Body of pancreas (tissue), 4 donors: ENCODE data around the gene RASA4B. TPM values are rescaled to one million over a fixed set of nuclear protein-coding genes. Genes with fewer than 3 reads are reported as not detected.
"Not testable (repeated sequence)": the region's sequence is repeated elsewhere in the genome, so short reads cannot be mapped to it uniquely, and the experiment has no call there.

Experiments
- ATAC-seq: fragments of 150-250 bp; one replicate; pipeline ENCODE4 v1.9.1; 2016
- DNase-seq, 4 donors: peaks; one replicate each; pipeline ENCODE4 v3.0.0-alpha.2; 2019
- H3K27ac ChIP-seq, 4 donors: fragments of 200-600 bp; sonication (generic); 1 replicate in 3 of 4; 2 replicates in 1 of 4; pipeline versions ENCODE4 v1.5.1 to v1.6.1; 2016 to 2019; ENCODE audit warnings: mild to moderate bottlenecking in 1 of 4, mixed read lengths in 1 of 4, moderate library complexity in 1 of 4
- H3K27me3 ChIP-seq, 2 donors: fragments of 200-600 bp; sonication (generic); one replicate each; pipeline ENCODE4 v1.6.0; 2016; ENCODE audit warnings: mild to moderate bottlenecking in 1 of 2
- H3K36me3 ChIP-seq, 2 donors: fragments of 200-600 bp; sonication (generic); replicated peaks in 1 of 2; 2 replicates each; pipeline ENCODE4 v1.5.1; 2016; ENCODE audit warnings: low read depth in 2 of 2; ENCODE audit not compliant: insufficient read depth in 1 of 2
- H3K4me1 ChIP-seq: fragments of 200-600 bp; sonication (generic); one replicate; pipeline ENCODE4 v1.6.0; 2016
- H3K4me3 ChIP-seq, 2 donors: fragments of 200-600 bp; sonication (generic); 1 replicate in 1 of 2; 2 replicates in 1 of 2; pipeline ENCODE4 v1.5.1; 2016 to 2019
- H3K9me3 ChIP-seq, 3 donors: fragments of 200-600 bp; sonication (generic); 1 replicate in 2 of 3; 2 replicates in 1 of 3; pipeline ENCODE4 v1.5.1; 2016
- WGBS, 2 donors: methylation state at CpG; one replicate each; pipeline ENCODE4 v1.1.5; 2017; 5-methylcytosine and 5-hydroxymethylcytosine counted together
- intact Hi-C: fragments of 100-400 bp; cut with DNase I; formaldehyde crosslinking; loops from one replicate; pipeline ENCODE4 v1.15.1; 2023
- total RNA-seq, 2 donors: library from RNA; depleted of rRNA; stranded (reverse); fragments of >200 nt; gene quantifications; one replicate each; pipeline ENCODE4 v1.1.0, GENCODE V29; 2016

Gene RASA4B
- total RNA-seq = 10 to 100 TPM in 1 of 2 donors, 1 to 10 TPM in 1; 5.3 to 12.5 TPM

GRCh38 chr7:102517550-102518147, at the start of gene RASA4B:
RASA4B (minus strand) TSS chr7:102517777; CDS start chr7:102517710, 67 bp downstream.
- not testable (repeated sequence) for H3K4me3 ChIP-seq

GRCh38 chr7:102550808-102551422, 33.3 kb upstream of the RASA4B start, which contains the start of gene SPDYE2:
SPDYE2 (plus strand) TSS chr7:102551226; CDS start chr7:102553256, 2,030 bp downstream.
- H3K9me3 ChIP-seq, DNase-seq, H3K27ac ChIP-seq, H3K4me3 ChIP-seq, intact Hi-C loops, H3K4me1 ChIP-seq, ATAC-seq, H3K27me3 ChIP-seq, H3K36me3 ChIP-seq: not testable (repeated sequence)
- WGBS, 2 donors = no CpG with 5 or more reads among the region's 6 CpGs

More at GRCh38 chr7:102517550-102518147, at the start of gene RASA4B:
- H3K27me3 ChIP-seq, H3K4me1 ChIP-seq, H3K36me3 ChIP-seq, intact Hi-C loops, H3K9me3 ChIP-seq, H3K27ac ChIP-seq: not testable (repeated sequence)
- ATAC-seq (peak; percentile 98), DNase-seq (peak in 2 of 4 donors; percentile 9 to 14)
- WGBS, 2 donors = no CpG with 5 or more reads among the region's 61 CpGs

GRCh38 chr7:102546353-102546752, 28.8 kb upstream of the RASA4B start:
- H3K27ac ChIP-seq, H3K27me3 ChIP-seq, H3K4me1 ChIP-seq, DNase-seq, H3K9me3 ChIP-seq, ATAC-seq, H3K36me3 ChIP-seq, intact Hi-C loops, H3K4me3 ChIP-seq: not testable (repeated sequence)
- WGBS, 2 donors = 100% methylated on average over 2 of the region's 6 CpGs; no CpG with 5 or more reads in 1 of the 2 donors

GRCh38 chr7:102545288-102545687, 27.7 kb upstream of the RASA4B start:
- 96% methylated on average over 5 of the region's 12 CpGs; no CpG with 5 or more reads in 1 of the 2 donors for WGBS, 2 donors
- H3K27ac ChIP-seq, H3K36me3 ChIP-seq, H3K4me3 ChIP-seq, H3K4me1 ChIP-seq, H3K9me3 ChIP-seq, ATAC-seq, DNase-seq, intact Hi-C loops, H3K27me3 ChIP-seq: not testable (repeated sequence)

GRCh38 chr7:102544372-102544771, 26.8 kb upstream of the RASA4B start:
- DNase-seq, H3K4me1 ChIP-seq, intact Hi-C loops, H3K27me3 ChIP-seq, ATAC-seq, H3K4me3 ChIP-seq, H3K9me3 ChIP-seq, H3K27ac ChIP-seq, H3K36me3 ChIP-seq: not testable (repeated sequence)
- no CpG with 5 or more reads among the region's 1 CpG for WGBS, 2 donors

GRCh38 chr7:102543596-102543995, 26.0 kb upstream of the RASA4B start, which contains the start of gene UPK3BL2:
UPK3BL2 (minus strand) TSS chr7:102543696; CDS start chr7:102543636, 60 bp downstream.
- H3K36me3 ChIP-seq, H3K27me3 ChIP-seq, H3K4me1 ChIP-seq, H3K9me3 ChIP-seq, ATAC-seq, intact Hi-C loops, H3K27ac ChIP-seq, DNase-seq, H3K4me3 ChIP-seq: not testable (repeated sequence)
- WGBS, 2 donors = no CpG with 5 or more reads among the region's 8 CpGs

- ATAC-seq, intact Hi-C loops, H3K9me3 ChIP-seq, H3K4me1 ChIP-seq, H3K27me3 ChIP-seq, DNase-seq, H3K4me3 ChIP-seq, H3K36me3 ChIP-seq, H3K27ac ChIP-seq: not testable (repeated sequence)
- WGBS, 2 donors = 80% methylated on average over 7 of the region's 11 CpGs; no CpG with 5 or more reads in 1 of the 2 donors
These were observed 25.2 kb upstream of the RASA4B start for GRCh38 chr7:102542771-102543170.

GRCh38 chr7:102542083-102542482, 24.5 kb upstream of the RASA4B start:
- ATAC-seq, H3K9me3 ChIP-seq, H3K27me3 ChIP-seq, H3K36me3 ChIP-seq, H3K4me3 ChIP-seq, H3K27ac ChIP-seq, H3K4me1 ChIP-seq, DNase-seq, intact Hi-C loops: not testable (repeated sequence)
- WGBS, 2 donors = no CpG with 5 or more reads among the region's 8 CpGs

- H3K9me3 ChIP-seq, H3K27ac ChIP-seq, DNase-seq, H3K4me3 ChIP-seq, H3K36me3 ChIP-seq, ATAC-seq, H3K27me3 ChIP-seq, intact Hi-C loops, H3K4me1 ChIP-seq: not testable (repeated sequence)
- 87 to 88% methylated on average over 3 to 5 of the region's 6 CpGs for WGBS, 2 donors
These were observed 23.0 kb upstream of the RASA4B start for GRCh38 chr7:102540604-102541003.

- intact Hi-C loops, H3K27ac ChIP-seq, H3K36me3 ChIP-seq, H3K4me3 ChIP-seq, H3K27me3 ChIP-seq, H3K9me3 ChIP-seq, ATAC-seq, H3K4me1 ChIP-seq, DNase-seq: not testable (repeated sequence)
- WGBS, 2 donors = 83 to 86% methylated on average over 2 to 5 of the region's 8 CpGs
These were observed 17.6 kb upstream of the RASA4B start for GRCh38 chr7:102535062-102535615.

GRCh38 chr7:102532127-102532526, 14.6 kb upstream of the RASA4B start:
- H3K9me3 ChIP-seq, H3K27me3 ChIP-seq, H3K4me3 ChIP-seq, H3K36me3 ChIP-seq, ATAC-seq, H3K27ac ChIP-seq, intact Hi-C loops, H3K4me1 ChIP-seq, DNase-seq: not testable (repeated sequence)
- 79 to 90% methylated on average over 1 to 2 of the region's 2 CpGs for WGBS, 2 donors

- not testable (repeated sequence) for ATAC-seq, H3K4me1 ChIP-seq
These were observed 14.0 kb upstream of the RASA4B start for GRCh38 chr7:102531583-102531982.

More at GRCh38 chr7:102531583-102531982, 14.0 kb upstream of the RASA4B start:
- H3K27me3 ChIP-seq, H3K9me3 ChIP-seq, H3K4me3 ChIP-seq, intact Hi-C loops, H3K27ac ChIP-seq, H3K36me3 ChIP-seq: not testable (repeated sequence)
- DNase-seq = peak in 1 of 4 donors; percentile 15
- no CpG with 5 or more reads among the region's 7 CpGs for WGBS, 2 donors
